ENCODE results near the gene PI4KA.
"Not testable (repeated sequence)": the region's sequence is repeated elsewhere in the genome, so short reads cannot be mapped to it uniquely, and the experiment has no call there.

The PI4KA gene

GRCh38 chr22:20672082-20672424 lies 186.6 kb downstream of the PI4KA start:
- TF ChIP-seq CTCF (IDR thresholded peaks at IDR 0.05; ENCODE audit: extremely low read depth, insufficient read depth, missing control alignments) = no peak
- in situ Hi-C loops (cut with MboI; ENCODE audit: low pct_unique_long_range_greater_than_20kb, low sequenced_read_pairs, unreplicated experiment) = no loop called here
- DNase-seq (ENCODE audit: low spot score) = no peak

DNA sequence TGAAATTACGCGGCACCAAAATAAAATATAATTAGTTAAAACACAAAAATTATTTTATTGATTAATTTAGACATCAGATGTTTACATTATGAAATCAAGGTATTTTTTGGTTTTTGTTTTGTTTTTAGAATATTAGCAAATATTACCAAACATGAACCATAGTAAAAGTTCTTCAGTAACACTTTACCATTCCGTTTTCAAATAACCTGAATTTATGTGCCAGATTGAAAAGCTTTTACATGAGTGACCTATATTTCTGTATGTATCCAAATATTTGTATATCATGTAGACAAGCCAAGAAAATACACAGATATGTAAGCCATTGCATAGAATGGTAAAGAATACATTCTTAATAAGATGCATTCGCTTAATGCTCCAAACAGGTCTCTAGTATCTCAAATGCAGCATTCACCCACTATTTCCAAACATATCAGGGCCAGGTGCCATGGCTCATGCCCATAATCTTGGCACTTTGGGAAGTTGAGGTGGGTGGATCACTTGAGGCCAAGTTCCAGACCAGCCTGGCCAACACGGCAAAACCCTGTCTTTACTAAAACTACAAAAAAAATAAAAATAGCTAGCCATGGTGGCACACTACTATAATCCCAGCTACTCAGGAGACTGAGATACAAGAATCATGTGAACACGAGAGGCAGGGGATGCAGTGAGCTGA lies 187.1 kb downstream of the PI4KA start:
- in situ Hi-C loops (cut with MboI; ENCODE audit: low pct_unique_long_range_greater_than_20kb, low sequenced_read_pairs, unreplicated experiment) = no loop called here
- no peak for TF ChIP-seq CTCF (IDR thresholded peaks at IDR 0.05; ENCODE audit: extremely low read depth, insufficient read depth, missing control alignments)
- DNase-seq (ENCODE audit: low spot score) = no peak

DNA sequence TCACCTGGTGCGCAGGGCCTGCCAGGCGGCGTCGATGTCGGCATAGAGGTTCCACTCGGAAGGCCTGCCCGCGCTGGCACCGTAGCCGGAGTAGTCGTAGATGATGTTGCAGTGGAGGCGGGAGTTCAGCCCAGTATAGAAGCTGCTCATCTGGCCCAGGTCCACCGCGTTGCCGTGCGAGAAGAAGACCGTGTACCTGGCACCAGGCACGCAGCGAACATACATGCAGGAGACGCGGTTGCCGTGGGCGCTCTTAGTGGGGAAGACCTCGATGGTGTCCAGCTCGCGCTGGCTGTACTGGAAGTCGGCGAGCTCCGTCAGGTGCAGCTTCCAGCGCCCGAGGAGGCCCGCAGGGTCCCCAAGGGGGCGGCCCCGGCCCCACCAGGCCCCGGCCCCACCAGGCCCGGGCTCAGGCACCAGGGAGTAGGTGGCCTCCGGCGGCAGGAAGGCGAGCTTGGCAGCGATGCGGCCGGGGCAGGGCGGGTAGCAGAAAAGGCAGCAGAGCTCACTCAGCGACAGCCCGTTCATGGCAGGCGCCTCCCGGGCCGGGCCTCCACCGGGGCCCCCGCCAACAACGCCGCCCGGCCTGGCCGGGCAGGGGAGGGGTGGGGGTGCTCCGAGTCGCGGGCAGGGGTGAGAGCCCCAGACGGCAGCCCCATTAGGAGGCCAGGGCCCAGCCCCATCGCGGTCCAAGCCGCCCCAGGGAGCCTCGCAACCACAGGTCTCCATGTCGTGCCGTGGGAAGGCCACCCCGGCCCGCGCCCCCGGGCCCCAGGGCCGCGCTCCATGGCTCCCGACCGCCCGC lies 188.0 kb downstream of the PI4KA start:
- in situ Hi-C loops (cut with MboI; ENCODE audit: low pct_unique_long_range_greater_than_20kb, low sequenced_read_pairs, unreplicated experiment) = not testable (repeated sequence)

DNA sequence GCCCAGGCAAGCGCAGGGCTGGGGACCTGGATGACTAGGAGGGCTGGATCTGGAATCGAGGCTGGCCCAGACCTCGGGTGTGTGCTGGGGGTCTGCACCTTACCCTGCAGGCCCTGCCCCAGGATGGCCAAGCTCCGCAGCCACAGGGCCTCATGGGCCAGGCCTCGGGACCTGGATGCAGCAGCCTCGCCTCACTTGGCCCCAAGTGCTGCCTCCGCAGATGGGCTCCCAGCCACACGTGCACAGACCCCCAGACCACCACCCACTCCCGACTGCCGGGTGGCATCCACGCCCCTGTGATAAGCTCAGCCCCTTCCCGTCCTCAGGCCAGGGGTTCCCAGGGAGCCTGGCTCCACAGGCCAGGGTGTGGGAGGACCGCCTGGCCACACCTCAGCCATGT lies 188.7 kb downstream of the PI4KA start:
- in situ Hi-C loops (cut with MboI; ENCODE audit: low pct_unique_long_range_greater_than_20kb, low sequenced_read_pairs, unreplicated experiment); DNase-seq (ENCODE audit: low spot score): not testable (repeated sequence)

More for the DNA sequence above, 188.0 kb downstream of the PI4KA start:
- DNase-seq (ENCODE audit: low spot score) = not testable (repeated sequence)

GRCh38 chr22:20669471-20669870 lies 189.1 kb downstream of the PI4KA start:
- in situ Hi-C loops (cut with MboI; ENCODE audit: low pct_unique_long_range_greater_than_20kb, low sequenced_read_pairs, unreplicated experiment); DNase-seq (ENCODE audit: low spot score): not testable (repeated sequence)

DNA sequence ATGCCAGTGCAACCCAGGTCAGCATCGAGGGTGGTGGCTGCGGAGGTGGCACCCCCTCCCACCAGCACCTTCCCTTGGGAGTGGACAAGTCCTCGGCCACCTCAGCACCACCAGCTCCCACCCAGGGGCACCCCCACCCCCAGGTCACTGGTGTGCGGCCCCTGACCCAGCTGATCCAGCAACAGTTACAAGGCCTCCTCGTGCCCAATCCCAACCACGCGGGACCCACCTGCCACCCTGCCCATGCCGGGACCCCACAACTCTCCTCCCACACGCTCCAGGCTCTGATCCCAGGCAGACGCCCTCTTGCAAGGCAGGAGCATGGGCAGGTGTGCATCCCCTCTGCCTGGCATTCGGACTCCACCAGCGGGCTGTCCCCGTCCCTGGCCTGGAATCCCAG lies 189.8 kb downstream of the PI4KA start:
- in situ Hi-C loops (cut with MboI; ENCODE audit: low pct_unique_long_range_greater_than_20kb, low sequenced_read_pairs, unreplicated experiment); DNase-seq (ENCODE audit: low spot score): not testable (repeated sequence)

DNA sequence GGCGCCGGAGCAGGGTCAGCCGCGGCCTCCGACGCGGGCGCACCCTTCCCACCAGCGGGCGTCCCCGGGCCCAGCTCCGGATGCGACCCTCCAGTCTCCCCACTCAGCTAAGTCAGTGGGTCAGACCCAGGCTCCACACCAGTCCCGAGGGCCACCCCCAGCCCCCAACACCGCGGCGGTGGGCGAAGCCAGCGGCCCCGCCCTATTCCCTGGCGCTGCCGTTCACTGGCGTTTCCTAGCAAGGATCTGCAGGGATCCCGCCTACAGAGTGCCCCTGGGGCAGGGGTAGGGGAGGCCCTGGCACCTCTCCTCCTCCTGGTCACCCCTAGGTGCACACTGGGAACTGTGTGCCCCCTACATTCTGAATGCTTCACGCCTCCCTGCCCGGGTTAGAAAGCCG lies 190.4 kb downstream of the PI4KA start:
- DNase-seq (ENCODE audit: low spot score); in situ Hi-C loops (cut with MboI; ENCODE audit: low pct_unique_long_range_greater_than_20kb, low sequenced_read_pairs, unreplicated experiment): not testable (repeated sequence)

- DNase-seq (ENCODE audit: low spot score); in situ Hi-C loops (cut with MboI; ENCODE audit: low pct_unique_long_range_greater_than_20kb, low sequenced_read_pairs, unreplicated experiment): not testable (repeated sequence)
Observed at GRCh38 chr22:20667548-20667947, 191.1 kb downstream of the PI4KA start.

GRCh38 chr22:20666560-20666959 lies 192.1 kb downstream of the PI4KA start:
- TF ChIP-seq CTCF (IDR thresholded peaks at IDR 0.05; ENCODE audit: extremely low read depth, insufficient read depth, missing control alignments) = no peak
- in situ Hi-C loops (cut with MboI; ENCODE audit: low pct_unique_long_range_greater_than_20kb, low sequenced_read_pairs, unreplicated experiment) = no loop called here
- no peak for DNase-seq (ENCODE audit: low spot score)

GRCh38 chr22:20664594-20664959 lies 194.0 kb downstream of the PI4KA start:
- TF ChIP-seq CTCF (IDR thresholded peaks at IDR 0.05; ENCODE audit: extremely low read depth, insufficient read depth, missing control alignments) = no peak
- no peak for DNase-seq (ENCODE audit: low spot score)
- in situ Hi-C loops (cut with MboI; ENCODE audit: low pct_unique_long_range_greater_than_20kb, low sequenced_read_pairs, unreplicated experiment) = no loop called here

Measured in GM13977 (cell line).